HG03196 (cell line): ENCODE data around the gene PGGHG.
"Not testable (repeated sequence)": the region's sequence is repeated elsewhere in the genome, so short reads cannot be mapped to it uniquely, and the experiment has no call there.

Source experiments
- ATAC-seq: cut with Tn5 transposase; IDR thresholded peaks from one replicate; pipeline ENCODE4 v1.9.1; 2021; ENCODE audit not compliant: unreplicated experiment

Gene PGGHG

GRCh38 chr11:296171-297050 lies 7.5 kb downstream of the PGGHG start:
- ATAC-seq = no peak

DNA sequence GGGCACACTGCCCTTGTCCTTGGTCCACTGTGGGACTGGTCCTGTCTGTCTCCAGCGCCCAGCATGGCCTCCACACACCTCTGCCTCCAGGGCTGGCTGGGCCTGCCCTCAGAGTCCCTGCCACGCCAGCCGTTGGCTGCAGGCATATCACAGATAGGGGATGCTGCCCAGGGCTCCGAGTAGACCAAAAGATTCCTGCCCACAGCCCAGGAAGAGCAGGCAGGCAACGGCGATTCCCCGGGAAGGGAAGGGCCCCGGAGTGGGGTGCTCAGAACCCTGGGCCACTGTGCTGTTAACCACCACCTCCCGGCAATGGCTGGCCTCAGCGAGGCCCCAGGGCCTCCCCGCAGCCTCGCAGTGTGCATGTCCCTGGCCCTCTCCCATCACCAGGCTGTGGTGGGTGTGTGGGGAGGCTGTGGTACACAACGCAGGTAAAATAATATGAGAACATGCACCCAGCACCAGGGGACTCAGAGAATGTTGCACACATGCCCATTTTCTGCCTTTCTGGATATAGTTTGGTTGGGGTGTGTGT lies 8.2 kb downstream of the PGGHG start:
- no peak for ATAC-seq

DNA sequence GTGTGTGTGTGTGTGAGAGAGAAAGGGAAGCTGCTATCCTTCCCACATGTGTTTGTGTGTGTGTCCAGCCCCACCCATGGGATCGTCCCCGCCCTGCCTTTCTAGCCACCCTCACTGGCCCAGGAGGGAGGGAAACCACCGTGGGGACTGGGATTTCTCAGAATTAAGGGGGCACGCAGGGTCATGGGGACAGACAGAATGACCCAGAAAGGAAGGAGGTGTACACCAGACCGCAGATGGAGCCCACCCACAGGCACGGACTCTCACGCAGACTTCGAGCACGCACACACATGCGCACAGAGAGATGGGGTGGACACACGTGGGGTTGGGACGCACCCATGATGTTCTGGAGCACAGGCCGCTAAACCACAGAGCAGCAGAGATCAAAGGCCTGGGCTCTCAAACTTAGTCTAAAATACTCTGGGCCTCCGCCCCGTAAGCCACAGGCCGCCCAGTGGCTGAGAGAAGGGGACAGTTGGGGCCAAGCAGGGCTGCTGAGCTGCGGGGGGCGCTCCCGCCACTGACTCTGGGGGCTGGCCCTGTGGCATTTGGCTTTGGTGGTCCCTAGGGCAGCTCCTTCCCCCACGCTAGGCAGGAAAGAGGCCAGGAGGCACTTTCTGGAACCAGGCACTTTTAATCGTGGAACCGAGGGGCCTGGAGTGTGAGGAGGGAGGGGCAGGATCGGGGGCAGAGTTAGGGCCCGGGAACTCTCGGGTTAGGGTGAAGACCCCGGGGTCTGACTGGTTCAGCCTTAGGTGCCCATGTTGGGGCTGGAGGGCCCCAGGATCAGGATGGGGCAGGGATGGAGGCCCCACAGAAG lies 8.9 kb downstream of the PGGHG start:
- ATAC-seq = no peak

GRCh38 chr11:298406-299065 lies 9.6 kb downstream of the PGGHG start:
- ATAC-seq = no peak

DNA sequence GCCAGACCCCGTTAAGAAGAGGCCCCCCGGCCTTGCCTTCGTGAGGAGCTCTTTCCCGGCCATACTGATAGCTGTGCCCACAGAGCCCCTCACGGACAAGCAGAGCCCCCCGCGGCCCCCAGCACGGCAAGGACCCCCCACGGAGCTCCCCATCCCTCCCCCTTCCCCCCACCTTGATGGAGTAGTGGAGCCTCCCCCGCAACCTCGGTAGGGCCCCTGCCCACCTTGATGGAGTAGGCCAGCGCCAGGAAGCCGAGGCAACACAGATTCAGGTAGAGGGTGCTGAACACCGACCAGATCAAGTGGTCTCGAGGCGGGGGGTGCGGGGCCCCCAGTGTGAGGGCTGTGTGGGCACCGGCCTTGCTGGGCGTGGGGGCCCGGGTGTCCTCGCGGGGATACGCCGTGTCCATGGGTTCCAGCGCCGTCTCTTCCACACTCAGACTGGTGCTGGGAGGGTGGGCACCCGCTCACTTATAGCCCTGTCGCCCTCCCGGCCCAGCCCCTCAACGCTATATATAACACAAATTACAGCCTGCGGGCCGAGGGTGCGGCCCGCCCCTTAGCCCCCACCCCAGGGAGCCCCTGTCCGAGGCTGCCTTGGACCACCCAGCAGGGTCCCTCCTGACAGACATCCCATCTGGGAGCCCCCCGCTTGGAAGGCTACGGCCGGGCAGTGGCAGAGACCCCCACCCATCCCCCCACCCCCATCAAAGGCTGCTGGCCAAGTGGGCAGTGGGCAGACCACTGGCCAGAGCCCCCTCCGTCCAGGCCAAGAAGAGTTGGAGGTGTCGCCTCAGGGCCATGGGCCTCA lies 10.4 kb downstream of the PGGHG start, which contains the start of gene IFITM5:
IFITM5 (minus strand) TSS at position 446 of the 811 bp plus-strand sequence; CDS start at position 410, 36 bp downstream.
- ATAC-seq = no peak

DNA sequence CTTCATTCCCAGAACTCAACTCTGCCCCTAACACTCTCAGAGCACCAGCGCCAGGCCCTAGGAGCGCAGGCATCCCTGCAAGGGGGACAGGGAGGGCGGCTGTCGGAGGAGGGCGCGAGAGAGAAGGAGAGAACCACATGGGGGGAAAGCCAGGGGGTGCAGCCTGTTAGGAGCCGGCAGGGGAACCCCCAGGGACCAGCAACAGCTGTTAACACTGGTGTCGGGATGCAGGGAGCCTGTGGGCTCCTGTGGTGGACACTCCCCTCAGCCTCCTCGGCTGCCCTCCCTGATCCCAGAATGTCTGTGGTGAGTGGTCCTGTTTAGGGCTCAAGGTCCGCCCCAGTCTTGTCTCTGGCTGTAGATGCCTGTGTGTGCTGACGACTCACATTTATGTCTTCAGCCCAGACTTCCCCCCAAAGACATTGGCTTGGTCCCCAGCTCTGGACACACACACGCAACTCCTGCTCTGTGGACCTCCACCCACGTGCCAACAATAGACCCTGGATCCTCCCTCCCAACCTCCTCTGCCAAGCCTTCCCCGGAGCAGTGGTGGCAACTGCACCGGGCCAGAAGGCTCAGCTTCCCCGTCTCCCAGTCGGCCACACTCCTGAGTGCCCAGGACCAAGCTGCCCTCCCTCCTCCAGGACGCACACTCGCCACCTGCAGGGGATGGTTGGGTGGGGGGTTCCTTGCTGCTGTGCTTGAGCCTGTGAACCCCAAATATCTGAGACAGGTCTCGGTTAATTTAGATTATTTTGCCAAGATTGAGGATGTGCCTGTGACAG lies 11.2 kb downstream of the PGGHG start:
- no peak for ATAC-seq

- ATAC-seq = no peak
Observed at GRCh38 chr11:303363-303762, 14.4 kb downstream of the PGGHG start.

GRCh38 chr11:304061-304506 lies 15.2 kb downstream of the PGGHG start:
- ATAC-seq = no peak

GRCh38 chr11:304915-305843 lies 16.3 kb downstream of the PGGHG start:
- no peak for ATAC-seq

GRCh38 chr11:305844-306211 lies 16.9 kb downstream of the PGGHG start:
- no peak for ATAC-seq

GRCh38 chr11:306645-307371 lies 17.9 kb downstream of the PGGHG start:
- ATAC-seq = no peak

GRCh38 chr11:307766-308708 lies 19.1 kb downstream of the PGGHG start, which contains the start of gene IFITM2:
Gene IFITM2, plus strand, starts transcription at chr11:307816. Its CDS starts 377 bp downstream, at chr11:308193.
- ATAC-seq = not testable (repeated sequence)

GRCh38 chr11:308740-309665 lies 20.1 kb downstream of the PGGHG start:
- ATAC-seq = not testable (repeated sequence)

DNA sequence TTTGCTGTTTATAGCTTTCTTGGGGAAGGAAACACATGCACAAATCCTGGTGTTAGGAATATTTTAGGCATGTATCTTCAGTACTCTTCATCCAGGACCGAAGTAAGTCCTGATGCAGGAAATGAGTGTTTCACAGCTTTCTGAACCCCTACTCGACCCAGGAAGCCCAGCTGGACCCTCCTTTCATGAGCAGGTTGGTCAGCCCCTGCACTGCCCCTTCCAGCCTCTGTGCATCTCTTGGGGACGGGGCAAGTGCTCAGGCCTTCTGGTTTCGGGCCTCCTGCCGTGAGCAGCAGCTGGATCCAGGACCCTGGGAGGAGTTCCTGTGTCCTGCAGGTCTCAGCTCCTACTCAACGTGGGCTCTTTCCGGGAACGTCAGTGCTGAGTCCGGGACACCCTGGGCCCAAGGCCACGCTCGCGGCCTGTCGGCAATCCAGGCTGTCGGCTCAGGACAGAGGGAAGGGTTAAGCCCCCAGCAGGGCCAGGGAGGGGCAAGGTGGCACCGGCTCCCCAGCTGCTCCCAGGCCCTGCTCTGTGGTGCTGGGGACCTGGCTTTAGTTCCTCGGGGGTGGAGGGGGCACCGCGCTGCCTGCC lies 21.1 kb downstream of the PGGHG start:
- ATAC-seq = not testable (repeated sequence)
